Bronchial epithelial cell (primary cell): ENCODE data around the gene MTHFSD. TPM values are rescaled to one million over a fixed set of nuclear protein-coding genes. Genes with fewer than 3 reads are reported as not detected.
A peak's percentile ranks its signal among the peaks of the same experiment; 100 is the strongest.

Experiments
- DNase-seq: peaks from one replicate; pipeline ENCODE4 v3.0.0-alpha.2; 2010; ENCODE audit warnings: low read depth
- FAIRE-seq: peaks from 2 replicates; lab custom pipeline; 2011; peaks lifted over from hg19 to GRCh38; lab: Jason Lieb, UNC
- H3K27me3 ChIP-seq: 2 replicates; pipeline ENCODE4 v1.5.1; 2011; ENCODE audit warnings: low read length; ENCODE audit not compliant: control insufficient read depth, insufficient read depth
- H3K36me3 ChIP-seq: 2 replicates; pipeline ENCODE4 v1.5.1; 2011; ENCODE audit warnings: low read length; ENCODE audit not compliant: control insufficient read depth, insufficient read depth
- H3K4me3 ChIP-seq: 2 replicates; pipeline ENCODE4 v1.5.1; 2011; ENCODE audit warnings: mild to moderate bottlenecking, low read depth, low read length, control low read depth
- total RNA-seq: library from RNA; depleted of rRNA; stranded (reverse); fragments of >200 nt; gene quantifications from 2 replicates; pipeline ENCODE4 v1.2.1, GENCODE V29; 2014
- TF ChIP-seq, protein P1 (sequence below): IDR thresholded peaks from 2 replicates; pipeline ENCODE4 v1.5.1; 2011; ENCODE audit warnings: mild to moderate bottlenecking, moderate library complexity, low read length, control low read depth, inconsistent platforms; ENCODE audit not compliant: insufficient read depth, severe bottlenecking

Gene MTHFSD
- total RNA-seq, 1 donor from 2014 or later = 13.2 TPM

GRCh38 chr16:86504315-86505184 is 50.5 kb downstream of the MTHFSD start:
- no peaks in the 10 kb centered on the region for H3K36me3 ChIP-seq
- FAIRE-seq = peak; percentile 83
- H3K4me3 ChIP-seq = no peak overlapping the region
- H3K27me3 ChIP-seq = peaks cover 86% of the 10 kb centered on the region
- no peak for DNase-seq
- TF ChIP-seq, protein P1, sequence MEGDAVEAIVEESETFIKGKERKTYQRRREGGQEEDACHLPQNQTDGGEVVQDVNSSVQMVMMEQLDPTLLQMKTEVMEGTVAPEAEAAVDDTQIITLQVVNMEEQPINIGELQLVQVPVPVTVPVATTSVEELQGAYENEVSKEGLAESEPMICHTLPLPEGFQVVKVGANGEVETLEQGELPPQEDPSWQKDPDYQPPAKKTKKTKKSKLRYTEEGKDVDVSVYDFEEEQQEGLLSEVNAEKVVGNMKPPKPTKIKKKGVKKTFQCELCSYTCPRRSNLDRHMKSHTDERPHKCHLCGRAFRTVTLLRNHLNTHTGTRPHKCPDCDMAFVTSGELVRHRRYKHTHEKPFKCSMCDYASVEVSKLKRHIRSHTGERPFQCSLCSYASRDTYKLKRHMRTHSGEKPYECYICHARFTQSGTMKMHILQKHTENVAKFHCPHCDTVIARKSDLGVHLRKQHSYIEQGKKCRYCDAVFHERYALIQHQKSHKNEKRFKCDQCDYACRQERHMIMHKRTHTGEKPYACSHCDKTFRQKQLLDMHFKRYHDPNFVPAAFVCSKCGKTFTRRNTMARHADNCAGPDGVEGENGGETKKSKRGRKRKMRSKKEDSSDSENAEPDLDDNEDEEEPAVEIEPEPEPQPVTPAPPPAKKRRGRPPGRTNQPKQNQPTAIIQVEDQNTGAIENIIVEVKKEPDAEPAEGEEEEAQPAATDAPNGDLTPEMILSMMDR = no peak

DNA sequence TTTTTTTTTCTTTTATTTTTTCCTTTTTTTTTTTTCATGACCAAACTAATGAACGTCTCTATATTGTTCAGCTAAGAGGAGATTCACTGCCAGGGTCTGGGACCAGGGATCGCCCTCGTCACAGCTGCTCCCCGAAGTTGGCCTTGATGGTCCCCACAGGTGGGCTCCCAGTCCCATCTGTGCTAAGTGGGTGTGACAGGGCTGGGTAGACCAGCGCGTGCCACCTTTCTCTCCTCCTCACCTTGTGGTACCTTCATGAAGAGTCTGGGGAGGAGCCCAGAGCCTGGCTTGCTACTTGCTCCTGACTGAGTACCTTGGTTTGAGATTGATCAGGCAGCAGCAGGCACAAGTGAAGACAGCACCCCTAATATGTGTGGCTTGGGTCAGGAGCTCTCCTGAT is 51.2 kb downstream of the MTHFSD start:
- FAIRE-seq (no peak), DNase-seq (no peak)
- H3K27me3 ChIP-seq = peaks cover 87% of the 10 kb centered on the region
- H3K36me3 ChIP-seq = no peaks in the 10 kb centered on the region
- TF ChIP-seq, protein P1 = no peak
- H3K4me3 ChIP-seq = no peak overlapping the region

- Histone ChIP-seq H3K36me3 (no peaks in the 10 kb centered on the region), H3K4me3 (no peak overlapping the region), H3K27me3 (peaks cover 88% of the 10 kb centered on the region)
- TF ChIP-seq, protein P1 = no peak
- FAIRE-seq (no peak), DNase-seq (no peak)
These were observed 51.9 kb downstream of the MTHFSD start for GRCh38 chr16:86502856-86503748.

GRCh38 chr16:86501989-86502855 is 52.8 kb downstream of the MTHFSD start:
- Histone ChIP-seq H3K27me3 (peaks cover 83% of the 10 kb centered on the region), H3K36me3 (no peaks in the 10 kb centered on the region), H3K4me3 (no peak overlapping the region)
- TF ChIP-seq, protein P1 = no peak
- peak; percentile 98 for FAIRE-seq
- no peak for DNase-seq
